ENCODE measurements around the gene ASAP3.

Gene ASAP3

GRCh38 chr1:23477359-23478144, 6.4 kb downstream of the ASAP3 start:
- no peak for DNase-seq

DNA sequence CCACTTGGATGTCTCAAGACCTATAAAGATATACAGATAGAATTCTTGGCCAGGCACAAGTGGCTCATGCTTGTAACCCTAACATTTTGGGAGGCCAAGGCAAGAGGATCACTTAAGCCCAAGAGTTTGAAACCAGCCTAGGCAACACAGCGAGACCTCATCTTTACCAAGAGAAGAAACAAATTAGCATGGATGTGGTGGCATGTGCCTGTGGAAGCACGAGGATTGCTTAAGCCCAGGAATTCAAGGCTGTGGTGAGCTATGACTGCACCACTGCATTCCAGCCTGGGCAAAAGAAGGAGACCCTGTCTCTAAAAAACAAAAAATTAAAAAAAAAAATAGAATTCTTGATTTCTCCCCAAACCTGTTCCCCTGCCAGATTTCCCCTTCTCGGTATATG, 8.3 kb downstream of the ASAP3 start:
- no peak for DNase-seq

- DNase-seq, result no peak
These were observed 8.8 kb downstream of the ASAP3 start for GRCh38 chr1:23475134-23475628.

- no peak for DNase-seq
These were observed 10.8 kb downstream of the ASAP3 start for GRCh38 chr1:23473037-23473800.

DNA sequence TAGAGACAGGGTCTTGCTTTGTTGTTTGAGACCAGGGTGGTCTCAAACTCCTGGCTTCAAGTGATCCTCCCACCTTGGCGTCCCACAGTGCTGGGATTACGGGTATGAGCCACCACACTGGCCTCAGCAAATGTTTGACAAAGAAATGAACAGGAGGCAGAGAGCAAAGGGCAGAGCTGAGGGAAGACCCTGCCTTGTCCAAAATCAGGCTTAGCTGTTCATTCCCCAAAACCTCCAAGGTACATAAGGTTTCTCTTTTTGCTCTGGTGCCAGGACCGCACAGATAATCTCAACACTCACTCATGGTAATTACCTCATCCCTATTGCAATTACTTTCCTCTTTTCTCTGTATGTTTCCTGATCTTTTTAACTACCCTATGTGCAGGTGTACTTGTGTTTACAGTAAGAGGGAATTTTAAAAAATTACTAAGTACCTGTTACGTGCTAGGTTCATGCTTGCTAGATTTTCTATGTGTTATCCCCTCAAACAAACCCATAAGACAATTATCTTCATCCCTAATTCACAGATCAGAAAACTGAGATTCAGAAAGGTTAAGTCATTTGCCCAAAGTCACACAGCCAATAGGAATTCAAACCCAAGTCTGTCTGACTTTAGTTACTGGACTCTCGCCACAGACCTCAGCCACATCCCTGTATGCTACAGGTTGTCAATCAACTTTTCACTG, 11.5 kb downstream of the ASAP3 start:
- DNase-seq, result no peak

GRCh38 chr1:23471473-23472075, 12.4 kb downstream of the ASAP3 start:
- no peak for DNase-seq

GRCh38 chr1:23470282-23471070, 13.5 kb downstream of the ASAP3 start:
- DNase-seq, result no peak

- no peak for DNase-seq
These were observed 14.5 kb downstream of the ASAP3 start for GRCh38 chr1:23469372-23469982.

DNA sequence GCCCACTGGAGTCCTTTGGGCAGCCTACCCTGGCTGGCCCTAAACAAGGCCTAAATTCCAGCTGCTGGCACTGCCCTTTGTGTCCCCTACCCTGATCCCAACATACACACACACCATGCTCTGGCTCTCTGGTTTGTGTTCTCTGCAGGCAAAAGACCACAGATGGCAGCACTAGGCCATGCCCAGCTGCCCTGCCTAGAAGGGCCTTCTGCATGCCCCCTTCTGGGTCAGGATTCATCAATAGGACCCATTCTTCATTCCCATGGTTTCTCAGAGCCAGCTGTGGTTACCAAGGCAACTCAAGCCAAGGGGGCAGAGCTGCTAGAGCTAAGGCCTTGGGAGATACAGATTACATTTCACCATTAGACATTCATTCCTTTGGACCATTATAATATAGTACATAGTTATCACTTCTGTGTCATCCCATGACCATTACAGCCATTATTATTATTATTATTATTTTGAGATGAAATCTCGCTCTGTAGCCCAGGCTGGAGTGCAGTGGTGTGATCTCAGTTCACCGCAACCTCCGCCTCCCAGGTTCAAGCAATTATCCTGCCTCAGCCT, 17.5 kb downstream of the ASAP3 start:
- DNase-seq, result no peak

GRCh38 chr1:23463286-23463685, 20.7 kb downstream of the ASAP3 start:
- DNase-seq, result no peak

DNA sequence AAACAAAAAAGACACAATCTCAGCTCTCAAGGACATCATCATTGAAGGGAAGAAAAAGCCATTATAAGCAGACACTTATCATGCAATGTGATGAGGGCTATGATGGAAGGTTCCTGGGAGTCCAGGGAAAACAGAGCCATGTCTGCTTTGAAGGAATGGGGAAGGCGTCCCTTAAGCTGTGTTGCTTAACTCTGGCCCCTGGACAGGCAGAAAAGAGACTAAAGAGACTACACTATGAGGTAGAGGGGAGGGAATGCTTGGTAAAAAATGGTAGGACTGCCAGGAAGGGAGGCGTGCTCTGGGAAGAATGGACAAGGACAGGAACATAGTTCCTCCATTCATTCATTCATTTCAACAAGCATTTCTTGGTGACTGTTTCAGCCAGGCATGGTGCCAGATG, 21.2 kb downstream of the ASAP3 start:
- no peak for DNase-seq

GRCh38 chr1:23461050-23461449, 22.9 kb downstream of the ASAP3 start:
- no peak for DNase-seq

DNA sequence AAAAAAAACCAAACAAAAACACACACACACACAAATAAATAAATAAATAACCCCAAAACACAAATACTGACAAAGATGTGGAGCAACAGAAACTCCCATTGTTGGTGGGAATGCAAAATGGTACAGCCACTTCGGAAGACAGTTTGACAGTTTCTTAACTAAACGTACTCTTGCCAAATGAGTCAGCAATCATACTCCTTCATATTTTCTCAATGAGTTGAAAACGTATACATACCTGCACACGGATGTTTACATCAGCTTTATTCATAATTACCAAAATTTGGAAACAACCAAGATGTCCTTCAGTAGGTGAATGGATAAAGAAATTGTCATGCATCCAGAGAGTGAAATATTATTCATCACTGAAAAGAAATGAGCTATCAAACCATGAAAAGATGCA, 23.5 kb downstream of the ASAP3 start:
- DNase-seq, result no peak

GRCh38 chr1:23459338-23459757, 24.6 kb downstream of the ASAP3 start:
- no peak for DNase-seq

DNA sequence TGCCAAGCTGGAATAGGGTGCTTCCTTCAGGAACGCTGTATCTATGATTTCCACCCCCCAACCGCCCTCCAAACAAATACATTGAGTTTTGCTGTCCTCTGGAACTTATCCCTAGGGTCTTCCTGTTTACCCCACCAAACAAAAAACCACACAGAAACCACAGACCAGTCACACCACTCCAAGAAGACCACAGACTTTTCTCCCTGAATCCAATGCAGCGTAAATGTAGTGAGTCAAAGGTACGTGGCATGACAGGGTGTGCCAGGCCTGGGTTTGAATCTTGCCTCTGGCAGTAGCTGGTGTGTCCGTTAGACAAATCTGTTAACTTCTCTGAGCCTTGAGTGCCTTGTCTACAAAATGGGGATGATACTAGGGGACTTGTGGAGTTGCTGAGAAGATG, 27.8 kb downstream of the ASAP3 start:
- DNase-seq, result no peak

- DNase-seq, result no peak
These were observed 30.5 kb downstream of the ASAP3 start for GRCh38 chr1:23453455-23454000.

DNA sequence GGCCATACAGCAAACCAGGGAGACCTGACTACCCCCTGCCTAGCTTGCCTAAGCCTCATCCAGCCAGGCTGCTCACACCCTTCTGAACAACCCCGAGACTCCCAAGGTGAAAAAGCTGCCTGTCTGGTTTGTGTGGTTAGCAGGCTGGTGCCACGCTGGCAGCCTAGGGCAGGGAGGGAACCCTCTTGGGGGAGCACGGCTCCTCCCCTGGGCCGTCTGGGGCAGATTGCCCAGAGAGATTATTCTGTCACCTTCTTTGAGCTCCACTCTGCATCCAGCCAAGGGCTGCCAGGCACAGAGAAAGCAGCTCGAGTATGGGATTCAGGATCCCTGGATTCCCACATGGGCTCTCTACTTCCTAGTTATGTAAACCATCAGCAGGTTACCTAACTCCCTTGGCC, 32.0 kb downstream of the ASAP3 start:
- peak; percentile 79 to 86 for DNase-seq

DNA sequence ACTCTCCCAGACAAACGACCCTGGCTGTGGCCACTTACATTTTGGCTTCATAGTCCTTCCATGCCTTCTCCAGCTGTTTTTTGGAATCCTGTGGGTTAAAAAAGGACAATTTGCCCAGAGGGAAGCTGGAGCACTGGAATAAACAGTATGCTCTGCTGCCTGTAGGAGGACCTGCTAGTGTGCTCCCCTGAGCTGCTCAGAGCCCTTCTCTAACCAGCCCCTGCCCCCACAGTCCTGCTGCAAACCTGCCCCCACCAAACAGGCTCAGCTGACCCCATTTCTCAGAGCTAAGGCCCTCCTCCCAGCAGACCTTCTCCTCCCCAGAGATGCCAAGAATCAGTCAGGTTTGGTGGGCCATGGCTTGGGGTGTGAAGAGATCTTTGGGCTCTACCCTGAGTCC, 32.5 kb downstream of the ASAP3 start:
- DNase-seq, result no peak

- DNase-seq, result no peak
These were observed 33.1 kb downstream of the ASAP3 start for GRCh38 chr1:23450894-23451293.

DNA sequence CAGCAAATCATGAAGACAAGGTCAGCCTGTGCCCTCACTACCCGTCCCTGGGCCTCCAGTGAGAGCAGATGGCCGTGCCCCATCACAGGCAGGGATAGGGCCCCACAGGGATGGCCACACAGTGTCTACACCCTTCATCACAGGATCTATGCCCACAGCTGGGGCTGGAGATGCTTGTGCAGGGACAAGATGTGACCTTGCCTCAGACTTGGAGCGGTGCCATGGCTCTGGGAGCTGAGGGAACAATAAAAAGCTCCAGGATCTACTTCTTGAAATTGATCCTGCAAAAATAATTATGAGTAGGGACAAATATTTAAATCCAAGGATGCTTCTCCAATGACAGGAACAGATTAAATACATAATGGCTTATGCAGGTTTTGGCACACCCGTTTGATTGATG, 34.0 kb downstream of the ASAP3 start:
- DNase-seq, result no peak

- DNase-seq, result no peak
These were observed 34.7 kb downstream of the ASAP3 start for GRCh38 chr1:23449306-23449705.
